NCI-H2029 treated with DMSO at 0.1 percent for 48 hours (cell line): Measurements from ENCODE around the gene CALM1.
"Not testable (repeated sequence)": the region's sequence is repeated elsewhere in the genome, so short reads cannot be mapped to it uniquely, and the experiment has no call there.

Experiments used
- DNase-seq: peaks from one replicate; lab custom pipeline; 2025; lab: John Stamatoyannopoulos, UW

The CALM1 gene

GRCh38 chr14:90383731-90384542, 12.9 kb upstream of the CALM1 start:
- DNase-seq: no peak

GRCh38 chr14:90384543-90384911, 12.3 kb upstream of the CALM1 start:
- no peak for DNase-seq

- no peak for DNase-seq
Observed at GRCh38 chr14:90386321-90386720, 10.5 kb upstream of the CALM1 start.

GRCh38 chr14:90387206-90387760, 9.5 kb upstream of the CALM1 start:
- no peak for DNase-seq

GRCh38 chr14:90388437-90388836, 8.4 kb upstream of the CALM1 start:
- DNase-seq: no peak

GRCh38 chr14:90388982-90389381, 7.8 kb upstream of the CALM1 start:
- no peak for DNase-seq

GRCh38 chr14:90393966-90394365, 2.9 kb upstream of the CALM1 start:
- DNase-seq: no peak

GRCh38 chr14:90394782-90395181, 2.0 kb upstream of the CALM1 start:
- DNase-seq: not testable (repeated sequence)

- no peak for DNase-seq
Observed at GRCh38 chr14:90397425-90398314, 841 bp downstream of the CALM1 start.

- no peak for DNase-seq
Observed at GRCh38 chr14:90398315-90398839, 1.5 kb downstream of the CALM1 start.

- no peak for DNase-seq
Observed at GRCh38 chr14:90398841-90399540, 2.2 kb downstream of the CALM1 start.

- peak; percentile 58 for DNase-seq
Observed at GRCh38 chr14:90399541-90400444, 3.0 kb downstream of the CALM1 start.

- DNase-seq: no peak
Observed at GRCh38 chr14:90400904-90401561, 4.2 kb downstream of the CALM1 start.

- DNase-seq: no peak
Observed at GRCh38 chr14:90402016-90402415, 5.2 kb downstream of the CALM1 start.

- DNase-seq: no peak
Observed at GRCh38 chr14:90403065-90403464, 6.2 kb downstream of the CALM1 start.

- no peak for DNase-seq
Observed at GRCh38 chr14:90405101-90405500, 8.3 kb downstream of the CALM1 start.

- no peak for DNase-seq
Observed at GRCh38 chr14:90405755-90406154, 8.9 kb downstream of the CALM1 start.

GRCh38 chr14:90406384-90406798, 9.6 kb downstream of the CALM1 start:
- DNase-seq: no peak

GRCh38 chr14:90407230-90407629, 10.4 kb downstream of the CALM1 start:
- DNase-seq: no peak

GRCh38 chr14:90408713-90409112, 11.9 kb downstream of the CALM1 start:
- no peak for DNase-seq
